Measurements from ENCODE around the gene PPIL1. TPM values are rescaled to one million over a fixed set of nuclear protein-coding genes. Genes with fewer than 3 reads are reported as not detected.

The PPIL1 gene
- total and polyA plus RNA-seq, 2 of the 8 experiments (the other 6 are each of a cell fraction or from before 2014, with no cell fraction given) = 83.7 to 86.5 TPM

DNA sequence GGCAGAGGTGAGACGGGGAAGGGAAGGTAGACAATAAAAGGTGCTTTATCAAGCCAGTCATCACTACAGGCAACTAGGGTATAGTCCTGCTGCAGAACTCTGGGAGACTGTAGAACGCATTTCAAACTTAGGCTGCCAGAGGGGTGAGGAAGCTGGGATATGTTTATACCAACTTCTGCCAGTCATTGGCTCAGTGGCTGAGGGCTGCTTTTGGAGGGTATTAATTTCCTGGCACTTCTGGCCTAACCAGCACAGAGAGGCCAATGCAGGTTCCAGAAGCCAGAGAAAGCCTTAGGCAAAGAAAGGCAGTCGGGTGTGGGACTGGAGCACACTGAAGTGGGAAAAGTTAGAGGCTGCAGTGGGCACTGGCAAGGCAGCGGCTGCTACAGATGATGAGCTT, 31.4 kb downstream of the PPIL1 start (continued):
- TF ChIP-seq HDAC2 (IDR thresholded peaks at IDR 0.05; ENCODE audit: borderline replicate concordance in 1 of 2, low read depth in 2 of 2, low read length in 2 of 2) (no peak), SAP30 (IDR thresholded peaks at IDR 0.05; ENCODE audit: insufficient read depth, insufficient replicate concordance, low read length) (no peak), CHD1 (IDR thresholded peaks at IDR 0.05; ENCODE audit: low read depth, low read length) (no peak), TBP (IDR thresholded peaks at IDR 0.05; ENCODE audit: low read depth, low read length) (no peak)
